Fibroblast of mammary gland (primary cell): ENCODE results near the gene CACNG3.
"Not testable (repeated sequence)": the region's sequence is repeated elsewhere in the genome, so short reads cannot be mapped to it uniquely, and the experiment has no call there.

Source experiments
- DNase-seq: peaks from one replicate; pipeline ENCODE4 v3.0.0-alpha.2; 2010; ENCODE audit warnings: low read depth
- H3K4me3 ChIP-seq: 2 replicates; pipeline ENCODE4 v1.5.1; 2011; ENCODE audit warnings: low read depth, mild to moderate bottlenecking, low read length, moderate library complexity; ENCODE audit not compliant: control insufficient read depth
- CTCF ChIP-seq: conservative IDR thresholded peaks from 2 replicates; pipeline ENCODE4 v1.5.1; 2011; ENCODE audit warnings: low read depth, low read length, inconsistent platforms; ENCODE audit not compliant: control insufficient read depth, insufficient read depth

Gene CACNG3

GRCh38 chr16:24298548-24299167 lies 42.5 kb downstream of the CACNG3 start:
- no peak overlapping the region for H3K4me3 ChIP-seq
- no peak for DNase-seq
- no peak for TF ChIP-seq CTCF

DNA sequence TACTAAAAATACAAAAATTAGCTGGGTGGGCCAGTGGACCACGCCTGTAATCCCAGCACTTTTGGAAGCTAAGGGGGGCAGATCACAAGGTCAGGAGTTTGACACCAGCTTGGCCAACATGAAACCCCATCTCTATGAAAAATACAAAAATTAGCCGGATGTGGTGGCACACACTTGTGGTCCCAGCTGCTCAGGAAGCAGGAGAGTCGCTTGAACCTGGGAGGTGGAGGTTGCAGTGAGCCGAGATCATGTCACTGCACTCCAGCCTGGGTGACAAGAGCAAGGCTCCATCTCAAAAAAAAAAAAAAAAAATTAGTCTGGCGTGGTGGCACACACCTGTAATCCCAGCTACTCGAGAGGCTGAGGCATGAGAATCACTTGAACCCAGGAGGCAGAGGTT lies 44.6 kb downstream of the CACNG3 start:
- not testable (repeated sequence) for H3K4me3 ChIP-seq

GRCh38 chr16:24302636-24303035 lies 46.5 kb downstream of the CACNG3 start:
- TF ChIP-seq CTCF, result no peak
- DNase-seq, result no peak
- no peak overlapping the region for H3K4me3 ChIP-seq

More for the DNA sequence above, 44.6 kb downstream of the CACNG3 start:
- not testable (repeated sequence) for DNase-seq

- no peak for TF ChIP-seq CTCF
- H3K4me3 ChIP-seq, result no peak overlapping the region
- DNase-seq, result no peak
Measured at GRCh38 chr16:24308200-24308599, 52.1 kb downstream of the CACNG3 start.

- peak; percentile 25 for DNase-seq
- H3K4me3 ChIP-seq, result no peak overlapping the region
- TF ChIP-seq CTCF, result no peak
Measured at GRCh38 chr16:24309258-24310142, 53.4 kb downstream of the CACNG3 start.

- no peak for DNase-seq
- no peak for TF ChIP-seq CTCF
- H3K4me3 ChIP-seq, result no peak overlapping the region
Measured at GRCh38 chr16:24315343-24315742, 59.2 kb downstream of the CACNG3 start.

DNA sequence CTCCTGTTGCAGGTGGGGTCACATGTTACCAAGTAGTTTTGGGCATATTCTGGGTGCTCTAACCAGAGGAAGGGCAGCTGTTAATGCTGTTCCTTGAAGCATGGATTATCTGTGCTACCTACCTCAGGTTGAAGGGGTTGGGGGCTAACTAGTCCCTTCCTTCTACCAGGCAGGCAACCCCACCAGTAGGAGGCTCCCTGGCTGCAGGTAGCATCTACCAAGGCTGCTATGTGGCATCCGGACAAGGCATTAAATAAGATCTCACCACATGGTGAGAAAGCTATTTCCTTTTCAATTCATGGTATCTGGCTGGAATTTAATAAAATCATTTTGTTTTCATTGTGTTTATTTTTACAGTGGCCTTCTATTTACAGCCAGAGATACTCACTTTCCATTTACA lies 62.5 kb downstream of the CACNG3 start:
- no peak for DNase-seq
- no peak for TF ChIP-seq CTCF

More for the DNA sequence above, 62.5 kb downstream of the CACNG3 start:
- no peak overlapping the region for H3K4me3 ChIP-seq
